Measurements from ENCODE around the gene SLFN14.
"Not testable (repeated sequence)": the region's sequence is repeated elsewhere in the genome, so short reads cannot be mapped to it uniquely, and the experiment has no call there.

The SLFN14 gene

GRCh38 chr17:35521654-35522256 is 38.9 kb downstream of the SLFN14 start:
- not testable (repeated sequence) for DNase-seq (ENCODE audit: low read depth in 2 of 2)

- DNase-seq (ENCODE audit: low read depth in 2 of 2): no peak
Measured at GRCh38 chr17:35521150-35521549, 39.5 kb downstream of the SLFN14 start.

- no peak for DNase-seq (ENCODE audit: low read depth in 2 of 2)
Measured at GRCh38 chr17:35519906-35520442, 40.6 kb downstream of the SLFN14 start.

DNA sequence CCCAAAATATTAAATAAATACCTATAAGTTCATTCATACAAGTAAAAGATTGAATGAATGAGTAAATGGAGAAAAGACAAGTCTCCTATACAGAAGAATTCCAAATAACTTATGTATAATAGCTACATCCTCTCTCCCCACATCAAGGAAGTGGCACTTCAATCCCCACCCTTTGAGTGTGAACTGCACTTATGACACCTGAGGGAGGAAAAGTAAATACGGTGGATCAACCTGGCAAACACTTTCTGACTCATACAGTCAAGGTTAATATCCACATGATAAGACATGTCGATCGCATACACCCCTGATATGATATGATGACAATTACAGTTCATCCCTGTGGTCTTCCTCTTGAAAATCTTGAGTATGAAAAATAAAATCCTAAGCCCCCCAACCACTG is 41.2 kb downstream of the SLFN14 start:
- no peak for DNase-seq (ENCODE audit: low read depth in 2 of 2)

- DNase-seq (ENCODE audit: low read depth in 2 of 2): not testable (repeated sequence)
Measured at GRCh38 chr17:35518431-35518830, 42.2 kb downstream of the SLFN14 start.

DNA sequence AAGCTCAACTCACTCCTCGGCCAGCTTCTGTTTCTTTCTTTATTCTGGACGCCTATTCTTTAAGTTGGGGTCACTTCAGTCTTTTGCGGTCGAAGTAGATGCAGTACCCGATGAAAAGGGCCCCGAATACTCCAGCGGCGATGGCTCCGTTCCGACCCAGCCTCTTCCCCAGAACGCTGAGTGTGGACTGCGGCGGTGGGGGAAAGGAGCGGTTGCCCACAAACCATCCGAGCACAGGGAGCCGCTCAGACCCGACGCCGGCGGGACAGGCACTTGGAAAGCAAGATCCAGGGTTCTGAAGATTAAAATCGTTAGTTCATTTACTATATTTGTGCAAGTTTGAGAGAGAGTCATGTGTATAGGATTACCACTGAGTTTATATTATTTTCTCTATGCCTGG is 45.6 kb downstream of the SLFN14 start:
- no peak for DNase-seq (ENCODE audit: low read depth in 2 of 2)

DNA sequence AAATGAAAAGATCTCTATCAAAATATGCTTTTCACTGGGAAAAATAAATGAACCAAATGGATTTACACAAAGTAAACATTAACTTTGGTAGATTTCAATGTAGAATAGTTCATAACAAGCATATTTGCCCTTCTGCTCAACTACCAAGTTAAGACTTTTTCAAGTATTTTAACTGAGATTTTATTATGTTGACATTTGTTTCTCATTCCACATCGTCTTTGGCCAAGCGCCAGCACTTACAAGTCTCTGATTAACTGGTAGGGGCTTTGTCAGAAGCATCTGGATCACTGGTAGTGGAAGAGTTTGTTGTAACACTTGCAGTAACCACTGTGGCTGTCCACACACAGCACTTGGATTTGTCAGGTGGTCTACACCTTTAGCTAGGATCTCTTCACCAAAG is 46.1 kb downstream of the SLFN14 start:
- no peak for DNase-seq (ENCODE audit: low read depth in 2 of 2)

Data from activated CD4-positive, alpha-beta T cell treated with anti-CD3 and anti-CD28 coated beads for 24 hours (primary cell).